IPS-18a (cell line): ENCODE results near the gene CDS2.

Experiments used
- H3K27ac ChIP-seq: one replicate; pipeline ENCODE4 v1.5.1; 2013; ENCODE audit warnings: low read length
- H3K27me3 ChIP-seq: one replicate; pipeline ENCODE4 v1.6.1; 2013; ENCODE audit warnings: mild to moderate bottlenecking, low read length; ENCODE audit not compliant: control insufficient read depth, insufficient read depth
- H3K36me3 ChIP-seq: one replicate; pipeline ENCODE4 v1.6.1; 2013; ENCODE audit warnings: low read depth, low read length; ENCODE audit not compliant: control insufficient read depth
- H3K4me1 ChIP-seq: one replicate; pipeline ENCODE4 v1.6.1; 2013; ENCODE audit warnings: low read depth, low read length; ENCODE audit not compliant: control insufficient read depth
- H3K4me3 ChIP-seq: one replicate; pipeline ENCODE4 v1.5.1; 2013; ENCODE audit warnings: low read length
- H3K9ac ChIP-seq: one replicate; pipeline ENCODE4 v1.6.1; 2013; ENCODE audit warnings: mild to moderate bottlenecking, low read length, moderate library complexity
- H3K9me3 ChIP-seq: one replicate; pipeline ENCODE4 v1.6.1; 2013; ENCODE audit warnings: low read depth, low read length; ENCODE audit not compliant: control insufficient read depth

The CDS2 gene

GRCh38 chr20:5172167-5172601 lies 45.4 kb downstream of the CDS2 start:
- Histone ChIP-seq H3K9me3 (no peaks in the 10 kb centered on the region), H3K9ac (no peak overlapping the region), H3K4me1 (peaks cover 47% of the 10 kb centered on the region), H3K27ac (no peak overlapping the region), H3K36me3 (no peaks in the 10 kb centered on the region), H3K27me3 (no peaks in the 10 kb centered on the region), H3K4me3 (no peak overlapping the region)

DNA sequence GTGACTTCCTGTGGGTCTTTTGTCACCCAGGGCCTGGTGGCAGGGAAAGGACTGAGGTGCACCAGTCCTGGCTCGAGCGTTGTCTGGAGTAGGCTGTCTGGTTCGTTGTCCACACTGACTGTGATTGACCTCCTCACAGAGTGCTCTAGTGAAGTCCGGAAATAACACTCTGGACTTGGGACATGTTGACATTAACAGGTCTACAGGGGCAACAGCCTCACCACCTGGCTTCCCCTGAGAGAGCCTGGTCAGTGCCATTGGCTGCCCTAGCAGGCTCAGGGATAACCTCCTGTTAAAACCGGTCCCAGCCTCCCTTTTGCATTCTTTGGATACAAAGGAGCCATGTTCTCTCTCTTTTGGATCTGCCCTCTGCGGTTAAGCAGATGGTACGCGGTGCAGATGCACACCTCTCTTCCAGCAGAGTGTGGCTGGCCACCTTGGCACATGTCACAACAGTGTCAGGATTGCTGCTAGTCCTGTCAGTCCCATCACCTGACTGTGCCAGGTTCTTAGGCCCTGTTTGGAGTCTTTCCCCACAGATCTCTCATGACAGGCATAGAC lies 46.2 kb downstream of the CDS2 start:
- no peak overlapping the region for H3K9ac ChIP-seq
- H3K9me3 ChIP-seq: no peaks in the 10 kb centered on the region
- H3K4me3 ChIP-seq: no peak overlapping the region
- peaks cover 54% of the 10 kb centered on the region for H3K4me1 ChIP-seq
- no peaks in the 10 kb centered on the region for H3K27me3 ChIP-seq
- H3K36me3 ChIP-seq: no peaks in the 10 kb centered on the region
- H3K27ac ChIP-seq: no peak overlapping the region

GRCh38 chr20:5173751-5174150 lies 46.9 kb downstream of the CDS2 start:
- H3K27ac ChIP-seq: no peak overlapping the region
- no peaks in the 10 kb centered on the region for H3K36me3 ChIP-seq
- no peaks in the 10 kb centered on the region for H3K27me3 ChIP-seq
- no peak overlapping the region for H3K4me3 ChIP-seq
- H3K4me1 ChIP-seq: peaks cover 51% of the 10 kb centered on the region
- no peak overlapping the region for H3K9ac ChIP-seq
- H3K9me3 ChIP-seq: no peaks in the 10 kb centered on the region

DNA sequence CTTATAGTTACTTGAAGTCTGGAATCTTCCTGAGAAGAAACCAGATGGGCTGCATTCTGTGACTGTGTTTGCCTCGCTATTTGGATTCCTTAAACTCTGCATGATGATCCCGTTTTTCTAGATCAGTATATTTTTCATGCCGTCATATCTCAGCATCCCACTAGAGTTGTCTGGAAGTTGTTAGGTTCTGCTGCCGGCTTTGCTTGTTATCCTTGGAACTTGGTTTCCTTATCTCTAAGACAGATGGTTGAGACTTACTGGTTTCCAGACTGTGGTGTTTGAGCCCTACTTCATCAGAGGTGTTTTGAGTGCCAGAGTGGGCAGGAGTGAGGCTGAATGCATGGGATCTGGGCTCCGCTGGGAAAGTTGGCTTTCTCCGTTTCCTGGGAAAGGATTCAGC lies 50.3 kb downstream of the CDS2 start:
- no peak overlapping the region for H3K9ac ChIP-seq
- no peaks in the 10 kb centered on the region for H3K27me3 ChIP-seq
- H3K4me3 ChIP-seq: no peak overlapping the region
- no peaks in the 10 kb centered on the region for H3K36me3 ChIP-seq
- H3K4me1 ChIP-seq: peaks cover 19% of the 10 kb centered on the region
- H3K27ac ChIP-seq: no peak overlapping the region
- H3K9me3 ChIP-seq: no peaks in the 10 kb centered on the region

GRCh38 chr20:5178046-5178445 lies 51.2 kb downstream of the CDS2 start:
- Histone ChIP-seq H3K4me1 (peaks cover 17% of the 10 kb centered on the region), H3K4me3 (no peak overlapping the region), H3K36me3 (peaks cover 4% of the 10 kb centered on the region), H3K27me3 (no peaks in the 10 kb centered on the region), H3K27ac (no peak overlapping the region), H3K9ac (no peak overlapping the region), H3K9me3 (no peaks in the 10 kb centered on the region)

- H3K36me3 ChIP-seq: peaks cover 11% of the 10 kb centered on the region
- H3K9me3 ChIP-seq: no peaks in the 10 kb centered on the region
Observed at GRCh38 chr20:5180421-5180820, 53.6 kb downstream of the CDS2 start.

DNA sequence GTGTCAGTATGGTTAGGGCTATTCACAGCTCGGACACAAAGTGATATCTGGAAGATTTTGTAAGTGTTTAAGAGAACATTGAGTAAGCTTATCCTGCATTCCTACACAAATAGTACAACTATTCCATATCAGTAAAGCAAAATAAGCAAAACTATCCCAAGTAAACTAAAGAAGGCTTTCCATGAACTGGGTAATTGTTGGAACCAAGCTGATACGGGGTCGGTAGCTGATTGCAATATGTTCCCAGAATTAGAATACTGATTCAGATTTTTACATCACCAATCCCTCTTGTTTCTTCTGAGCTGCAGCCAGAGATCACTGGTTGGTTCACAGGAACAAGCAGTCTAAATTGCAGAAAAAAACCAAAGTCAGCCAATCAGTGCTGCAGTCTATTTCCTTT lies 54.1 kb downstream of the CDS2 start:
- H3K27me3 ChIP-seq: no peaks in the 10 kb centered on the region
- peaks cover 11% of the 10 kb centered on the region for H3K36me3 ChIP-seq
- peaks cover 17% of the 10 kb centered on the region for H3K4me1 ChIP-seq
- no peaks in the 10 kb centered on the region for H3K9me3 ChIP-seq
- H3K9ac ChIP-seq: no peak overlapping the region
- H3K27ac ChIP-seq: no peak overlapping the region
- no peak overlapping the region for H3K4me3 ChIP-seq

More at GRCh38 chr20:5180421-5180820, 53.6 kb downstream of the CDS2 start:
- peaks cover 17% of the 10 kb centered on the region for H3K4me1 ChIP-seq
- no peak overlapping the region for H3K9ac ChIP-seq
- no peak overlapping the region for H3K4me3 ChIP-seq
- H3K27me3 ChIP-seq: no peaks in the 10 kb centered on the region
- no peak overlapping the region for H3K27ac ChIP-seq

DNA sequence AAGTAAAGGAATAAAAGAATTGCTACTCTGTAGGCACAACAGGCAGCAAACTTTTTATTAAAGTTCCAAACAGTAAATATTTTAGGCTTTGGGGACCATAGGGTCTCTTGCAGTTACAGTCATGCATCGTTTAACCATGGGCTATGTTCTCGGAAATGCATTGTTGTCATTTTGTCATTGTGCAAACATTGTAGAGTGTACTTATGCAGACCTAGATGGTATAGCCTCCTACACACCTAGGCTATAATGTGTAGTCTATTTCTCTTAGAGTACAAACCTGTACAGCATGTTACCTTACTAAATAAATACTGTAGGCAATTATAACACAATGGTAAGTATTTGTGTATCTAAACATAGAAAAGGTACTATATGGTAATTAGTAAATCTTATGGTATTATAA lies 54.7 kb downstream of the CDS2 start:
- H3K27me3 ChIP-seq: no peaks in the 10 kb centered on the region
- peaks cover 13% of the 10 kb centered on the region for H3K36me3 ChIP-seq
- H3K4me1 ChIP-seq: peaks cover 15% of the 10 kb centered on the region
- no peak overlapping the region for H3K27ac ChIP-seq
- H3K9ac ChIP-seq: no peak overlapping the region
- no peak overlapping the region for H3K4me3 ChIP-seq
- no peaks in the 10 kb centered on the region for H3K9me3 ChIP-seq

DNA sequence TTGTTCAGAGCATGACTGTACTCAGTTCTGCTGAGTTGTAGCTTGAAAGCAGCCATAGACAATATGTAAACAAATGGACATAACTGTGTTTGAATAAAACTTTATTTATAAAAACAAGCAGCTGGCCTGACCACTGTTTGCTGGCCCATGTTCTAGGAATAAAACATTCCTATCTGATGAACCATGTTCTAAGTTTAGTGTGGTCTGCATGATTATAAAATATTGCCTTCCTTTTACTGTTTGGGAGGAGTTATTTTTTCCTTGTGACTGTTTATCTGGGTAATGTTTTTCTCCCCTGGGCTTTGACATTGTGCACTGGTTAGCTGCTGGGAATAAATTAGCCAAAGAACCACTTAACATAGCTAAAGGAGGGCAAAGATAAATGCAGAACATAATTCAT lies 55.1 kb downstream of the CDS2 start:
- no peak overlapping the region for H3K27ac ChIP-seq
- H3K4me1 ChIP-seq: peaks cover 11% of the 10 kb centered on the region
- no peaks in the 10 kb centered on the region for H3K27me3 ChIP-seq
- no peak overlapping the region for H3K4me3 ChIP-seq
- H3K36me3 ChIP-seq: peaks cover 16% of the 10 kb centered on the region
- H3K9ac ChIP-seq: no peak overlapping the region
- no peaks in the 10 kb centered on the region for H3K9me3 ChIP-seq

DNA sequence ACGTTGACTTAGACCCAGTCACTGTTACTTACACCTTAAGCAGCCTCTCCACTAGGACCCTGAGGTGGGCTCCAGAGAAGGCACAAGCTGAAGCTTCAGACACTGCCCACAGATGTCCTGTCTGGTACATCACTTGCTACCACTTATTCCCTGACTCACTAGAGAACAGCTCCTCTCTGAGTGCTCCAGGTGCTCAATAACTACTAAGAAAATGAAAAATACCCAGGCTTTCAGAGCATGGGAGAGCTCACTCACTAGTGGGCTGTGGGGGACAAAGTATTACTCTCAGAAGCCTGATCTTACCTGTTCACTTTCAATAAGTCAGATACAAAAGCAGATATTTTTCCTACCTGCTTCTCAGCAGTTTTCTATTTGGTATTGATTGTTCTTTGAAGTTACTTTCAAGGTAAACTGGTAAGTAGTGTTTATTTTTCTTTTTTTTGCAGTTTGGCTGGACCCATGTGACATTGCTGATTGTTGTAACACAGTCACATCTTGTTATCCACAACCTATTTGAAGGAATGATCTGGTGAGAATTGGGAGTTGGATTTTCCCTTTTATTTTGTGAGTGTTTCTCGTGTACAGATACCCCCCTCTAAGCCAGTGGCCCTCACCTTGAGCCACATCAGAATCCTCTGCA lies 55.9 kb downstream of the CDS2 start:
- Histone ChIP-seq H3K9ac (no peak overlapping the region), H3K4me3 (no peak overlapping the region), H3K4me1 (peaks cover 4% of the 10 kb centered on the region), H3K27me3 (no peaks in the 10 kb centered on the region), H3K36me3 (peaks cover 19% of the 10 kb centered on the region), H3K27ac (no peak overlapping the region), H3K9me3 (no peaks in the 10 kb centered on the region)

DNA sequence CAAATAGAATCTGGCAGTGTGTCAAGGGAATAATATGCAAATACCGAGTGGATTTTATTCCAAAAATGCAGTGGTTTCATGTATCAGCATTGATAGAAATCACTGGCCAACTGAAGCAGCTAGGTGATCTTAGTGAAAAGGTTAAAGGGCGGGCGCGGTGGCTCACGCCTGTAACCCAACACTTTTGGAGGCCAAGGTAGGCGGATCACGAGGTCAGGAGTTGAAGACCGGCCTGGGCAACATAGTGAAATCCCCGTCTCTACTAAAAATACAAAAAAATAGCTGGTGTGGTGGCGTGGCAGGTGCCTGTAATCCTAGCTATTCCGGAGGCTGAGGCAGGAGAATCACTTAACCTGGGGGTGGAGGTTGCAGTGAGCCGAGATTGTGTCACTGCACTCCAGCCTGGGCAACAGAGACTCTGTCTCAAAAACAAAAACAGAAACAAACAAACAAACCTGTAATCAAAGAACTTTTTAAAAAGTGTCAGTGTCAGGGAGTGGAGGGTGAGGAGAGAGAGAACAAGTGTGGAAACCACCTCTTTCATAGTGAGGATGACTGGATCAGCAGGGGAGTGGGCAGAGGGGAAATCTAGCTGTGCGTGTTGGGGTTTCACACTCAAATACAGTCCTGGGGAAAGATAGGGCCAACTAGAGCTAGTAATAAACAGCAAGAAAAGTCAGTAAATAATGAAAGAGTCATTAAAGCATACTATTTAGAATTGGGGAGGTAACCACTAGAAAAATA lies 57.1 kb downstream of the CDS2 start:
- H3K9ac ChIP-seq: no peak overlapping the region
- H3K27me3 ChIP-seq: no peaks in the 10 kb centered on the region
- H3K4me3 ChIP-seq: no peak overlapping the region
- H3K9me3 ChIP-seq: no peaks in the 10 kb centered on the region
- H3K4me1 ChIP-seq: no peaks in the 10 kb centered on the region
- H3K27ac ChIP-seq: no peak overlapping the region
- peaks cover 29% of the 10 kb centered on the region for H3K36me3 ChIP-seq

DNA sequence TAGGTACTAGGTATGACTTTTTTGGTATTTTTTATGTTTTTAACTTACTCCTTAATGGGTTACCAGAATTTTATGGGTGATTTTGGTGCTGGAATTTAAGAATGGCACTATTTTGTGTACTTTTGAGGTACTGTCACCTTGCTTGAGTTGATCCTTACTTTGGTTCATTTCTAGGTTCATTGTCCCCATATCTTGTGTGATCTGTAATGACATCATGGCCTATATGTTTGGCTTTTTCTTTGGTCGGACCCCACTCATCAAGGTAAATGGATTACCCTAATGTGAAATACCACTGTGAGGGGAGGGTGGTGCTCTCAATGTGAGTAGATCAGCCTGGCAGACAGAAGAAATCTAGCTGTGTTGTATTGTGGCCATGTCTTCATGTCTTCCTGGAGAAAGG lies 57.9 kb downstream of the CDS2 start:
- no peak overlapping the region for H3K27ac ChIP-seq
- no peak overlapping the region for H3K9ac ChIP-seq
- no peaks in the 10 kb centered on the region for H3K27me3 ChIP-seq
- H3K9me3 ChIP-seq: no peaks in the 10 kb centered on the region
- H3K4me3 ChIP-seq: no peak overlapping the region
- H3K4me1 ChIP-seq: no peaks in the 10 kb centered on the region
- peaks cover 35% of the 10 kb centered on the region for H3K36me3 ChIP-seq
